Esophagus muscularis mucosa (tissue), 4 donors: ENCODE data around the gene GATAD2B.

Experiments
- CTCF ChIP-seq, 3 experiments: fragments of 200-600 bp in 2 of 3; fragments of 450-650 bp in 1 of 3; sonication (generic) in 2 of 3; IDR thresholded peaks; one replicate each; pipeline ENCODE4 v1.5.1; 2017 to 2019; ENCODE audit warnings: antibody characterized with exemption in 3 of 3, mild to moderate bottlenecking in 2 of 3, moderate library complexity in 1 of 3
- EP300 ChIP-seq: sonication (generic); formaldehyde crosslinking; IDR thresholded peaks from one replicate; pipeline ENCODE4 v1.6.1; 2017; ENCODE audit warnings: antibody characterized with exemption
- POLR2A ChIP-seq: fragments of 450-650 bp; IDR thresholded peaks from one replicate; pipeline ENCODE4 v1.6.1; 2017; ENCODE audit warnings: antibody characterized with exemption, moderate library complexity, mild to moderate bottlenecking, low read depth
- POLR2AphosphoS5 ChIP-seq, 2 donors: sonication (generic); formaldehyde crosslinking; IDR thresholded peaks; one replicate each; pipeline ENCODE4 v1.6.1; 2017; ENCODE audit warnings: antibody characterized with exemption in 2 of 2

GRCh38 chr1:153773096-153773921 is 149.5 kb downstream of the GATAD2B start:
- TF ChIP-seq POLR2AphosphoS5 (IDR thresholded peaks at IDR 0.05) (no peak), CTCF (IDR thresholded peaks at IDR 0.05) (no peak), POLR2A (no peak), EP300 (no peak)
